HG02571 (cell line): ENCODE results near the gene SLC6A6.
"Not testable (repeated sequence)": the region's sequence is repeated elsewhere in the genome, so short reads cannot be mapped to it uniquely, and the experiment has no call there.

ENCODE experiments used
- ATAC-seq: cut with Tn5 transposase; IDR thresholded peaks from one replicate; pipeline ENCODE4 v1.9.1; 2021; ENCODE audit warnings: mild to moderate bottlenecking, moderate library complexity; ENCODE audit not compliant: unreplicated experiment

The SLC6A6 gene

DNA sequence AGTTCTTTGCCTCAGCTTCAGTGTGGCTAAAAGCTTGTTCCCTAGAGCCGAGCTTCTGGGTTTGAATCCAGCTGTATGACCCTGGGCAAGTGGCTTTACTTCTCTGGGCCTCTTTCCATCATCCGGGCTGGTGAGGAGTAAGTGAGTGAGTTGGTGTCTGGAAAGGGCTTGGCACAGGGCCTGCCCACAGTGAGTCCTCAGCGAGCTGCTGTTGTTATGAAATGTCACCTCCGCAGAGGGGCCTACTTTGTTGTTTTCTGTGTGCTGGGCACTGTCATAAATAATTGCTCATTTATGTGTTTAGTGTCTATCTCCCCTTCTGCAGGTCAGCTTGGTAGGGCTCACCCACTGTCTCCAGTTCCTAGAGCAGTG is 31.7 kb downstream of the SLC6A6 start:
- no peak for ATAC-seq

GRCh38 chr3:14434498-14435151 is 32.2 kb downstream of the SLC6A6 start:
- ATAC-seq = no peak

GRCh38 chr3:14435175-14436014 is 33.0 kb downstream of the SLC6A6 start:
- ATAC-seq = no peak

DNA sequence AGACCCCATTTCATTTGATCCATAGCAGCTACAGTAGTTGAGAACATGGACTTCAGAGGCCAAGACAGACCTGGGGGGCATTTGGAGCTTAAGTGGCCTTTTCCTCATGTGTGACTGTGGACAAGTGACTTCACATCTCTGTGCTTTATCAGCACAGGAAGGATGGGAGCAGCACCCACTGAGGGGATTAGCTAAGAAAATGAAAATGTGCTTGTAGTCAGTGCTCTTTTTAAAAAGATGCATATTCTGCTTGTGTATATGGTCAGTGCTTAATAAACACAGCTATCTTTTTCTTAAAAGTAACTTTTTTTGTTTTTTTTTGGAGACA is 34.5 kb downstream of the SLC6A6 start:
- ATAC-seq = no peak

- not testable (repeated sequence) for ATAC-seq
These were observed 35.3 kb downstream of the SLC6A6 start for GRCh38 chr3:14437705-14438104.

- no peak for ATAC-seq
These were observed 35.9 kb downstream of the SLC6A6 start for GRCh38 chr3:14438262-14438661.

DNA sequence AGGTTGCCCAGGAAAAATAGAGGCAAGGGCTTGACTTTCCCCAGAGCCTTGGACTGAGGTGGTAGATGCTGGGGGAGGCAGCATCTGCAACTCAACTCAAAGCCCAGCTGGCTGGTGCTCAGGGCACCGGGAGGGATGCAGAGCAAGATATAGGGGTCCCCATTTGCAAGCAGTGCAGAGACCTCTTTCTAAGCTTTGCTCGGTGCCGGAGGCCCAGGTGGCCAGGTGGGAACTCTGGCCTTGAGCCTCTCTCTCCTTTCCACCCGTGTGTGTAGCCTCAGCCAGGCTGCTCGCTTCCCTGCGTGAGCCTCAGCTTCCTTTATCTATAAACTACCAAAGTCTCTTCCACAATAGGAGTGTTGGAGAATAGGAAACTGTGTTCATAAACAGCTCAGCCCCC is 36.5 kb downstream of the SLC6A6 start:
- no peak for ATAC-seq

DNA sequence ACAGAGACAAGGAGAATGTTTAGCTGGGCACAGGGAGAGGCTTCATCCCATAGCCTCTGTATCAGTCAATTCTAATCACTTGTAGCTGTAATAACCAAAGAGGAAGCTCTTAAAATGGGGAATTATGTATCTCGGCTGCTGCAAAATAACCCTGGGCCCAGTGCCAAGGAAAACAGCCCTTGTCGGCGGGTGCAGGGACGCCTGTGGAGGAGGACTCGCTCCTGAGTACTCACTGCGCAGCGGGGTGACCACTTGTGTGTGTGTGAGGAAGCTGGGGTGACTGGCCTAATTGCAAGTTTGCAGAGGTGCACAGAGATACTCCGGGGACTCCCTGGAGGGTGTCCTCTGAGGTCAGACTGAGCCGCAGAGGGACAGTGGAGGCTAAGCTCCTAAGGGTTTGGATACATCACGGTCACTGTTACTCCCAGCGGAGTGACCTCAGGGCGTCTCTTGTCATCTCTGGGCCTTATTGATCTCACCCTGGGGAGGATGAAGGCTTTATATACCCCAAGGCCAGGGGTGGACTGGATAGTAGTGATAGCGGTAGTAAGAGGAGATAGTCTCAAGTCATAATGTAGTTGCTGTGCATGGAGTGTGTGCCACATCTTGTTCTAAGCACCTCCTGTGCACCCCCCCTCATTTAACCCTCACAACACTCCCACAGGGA is 37.2 kb downstream of the SLC6A6 start:
- ATAC-seq = no peak

DNA sequence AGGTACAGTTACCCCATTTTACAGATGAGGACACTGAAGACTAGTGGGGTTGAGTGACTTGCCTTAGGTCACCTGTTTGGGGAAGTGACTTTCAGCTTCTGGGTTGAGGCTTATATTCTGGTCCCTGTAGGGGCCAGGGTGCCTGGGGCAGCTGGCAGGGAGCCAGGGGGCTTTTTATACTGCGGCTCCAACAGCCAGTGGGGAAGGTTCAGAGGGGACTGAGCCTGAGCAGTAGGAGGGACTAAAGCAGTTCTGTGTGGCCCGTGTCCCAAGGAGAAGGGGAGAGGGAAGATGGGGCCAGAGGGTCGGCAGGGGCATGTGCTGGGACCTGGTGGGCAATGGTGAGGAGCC is 37.7 kb downstream of the SLC6A6 start:
- no peak for ATAC-seq

DNA sequence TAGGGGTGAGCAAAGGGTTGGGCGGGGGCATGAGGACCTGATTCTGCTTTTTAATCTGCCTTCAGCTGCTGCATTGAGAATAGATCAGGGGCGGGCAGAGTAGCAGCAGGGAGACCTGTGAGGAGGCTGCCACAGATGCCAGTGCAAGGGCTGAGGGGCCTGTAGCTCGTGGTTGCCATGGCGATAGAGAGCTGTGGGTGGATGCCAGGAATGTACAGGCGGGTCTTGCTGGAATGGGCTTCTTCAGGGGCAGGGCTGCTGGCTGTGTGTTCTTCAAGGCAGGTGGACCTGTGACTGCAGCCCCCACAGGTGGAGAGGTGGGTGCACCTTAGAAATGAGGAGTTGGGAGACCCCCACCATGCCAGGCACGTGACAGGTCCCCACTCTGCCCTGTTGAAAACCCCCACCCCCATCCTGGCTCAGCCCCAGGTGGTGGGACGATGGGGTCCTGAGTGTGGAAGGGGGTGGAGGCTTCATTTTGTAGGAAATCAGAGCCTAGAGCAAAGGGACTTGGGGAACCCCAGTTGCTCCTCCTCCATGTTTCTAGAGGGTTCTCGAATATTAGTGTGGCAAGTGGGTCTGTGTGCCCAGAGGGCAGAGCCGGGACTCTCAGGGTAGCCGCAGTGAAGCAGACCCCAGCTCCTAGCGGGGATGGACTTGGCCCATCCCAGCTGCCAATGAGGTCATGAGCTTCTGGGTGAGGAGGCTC is 38.3 kb downstream of the SLC6A6 start:
- no peak for ATAC-seq

- no peak for ATAC-seq
These were observed 39.0 kb downstream of the SLC6A6 start for GRCh38 chr3:14441240-14441919.

GRCh38 chr3:14441920-14442300 is 39.5 kb downstream of the SLC6A6 start:
- no peak for ATAC-seq

GRCh38 chr3:14444380-14444779 is 42.0 kb downstream of the SLC6A6 start:
- no peak for ATAC-seq

GRCh38 chr3:14445773-14446172 is 43.4 kb downstream of the SLC6A6 start:
- ATAC-seq = no peak

DNA sequence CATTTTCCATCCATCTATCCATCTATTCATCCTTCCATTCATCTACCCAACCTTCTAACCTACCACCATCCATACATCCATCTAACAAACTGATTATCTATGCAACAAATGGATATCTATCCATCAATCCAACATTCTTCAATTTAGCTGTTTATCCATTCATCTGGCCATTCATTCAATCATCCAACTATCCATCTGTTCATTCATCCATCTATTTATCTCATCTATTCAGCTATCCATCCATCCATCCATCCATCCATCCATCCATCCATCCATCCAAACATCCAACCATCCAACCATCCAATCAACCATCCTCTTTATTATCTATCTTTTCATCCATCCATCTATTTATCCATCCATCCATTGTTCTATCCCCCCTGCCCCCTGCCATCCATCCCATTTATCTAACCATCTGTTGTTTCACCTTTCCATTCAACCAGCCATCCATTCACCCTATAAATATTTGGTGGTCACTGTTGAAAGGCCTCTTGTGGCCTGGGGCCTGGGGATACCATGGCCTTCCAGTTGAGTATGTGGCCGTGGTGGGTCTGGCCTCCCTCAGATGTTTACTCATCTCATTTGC is 44.7 kb downstream of the SLC6A6 start:
- ATAC-seq = no peak

- no peak for ATAC-seq
These were observed 45.7 kb downstream of the SLC6A6 start for GRCh38 chr3:14448063-14448462.

- ATAC-seq = no peak
These were observed 46.6 kb downstream of the SLC6A6 start for GRCh38 chr3:14448756-14449727.

DNA sequence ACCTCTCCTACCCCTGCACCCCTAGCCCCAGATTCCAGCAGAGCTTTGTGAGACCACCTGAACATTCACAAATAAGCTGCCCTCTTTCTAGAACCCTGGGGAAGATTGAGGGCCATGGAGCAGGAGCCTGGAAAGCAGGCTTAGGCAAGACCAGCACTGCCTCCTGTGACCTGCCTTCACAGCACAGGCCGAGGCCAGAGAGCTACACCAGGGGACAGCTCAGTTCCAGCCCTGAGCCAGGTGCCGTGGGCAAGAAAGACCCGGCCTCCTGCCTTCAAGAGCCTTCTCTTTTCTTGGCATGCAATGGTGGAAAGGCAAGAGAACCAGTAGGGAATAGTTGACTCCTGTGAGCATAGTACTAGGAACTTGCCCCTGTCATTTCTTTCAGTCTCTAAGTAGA is 48.1 kb downstream of the SLC6A6 start:
- no peak for ATAC-seq

- ATAC-seq = no peak
These were observed 48.7 kb downstream of the SLC6A6 start for GRCh38 chr3:14450922-14451606.
